Measurements from ENCODE around the gene OSBP2.

Gene OSBP2, protein sequence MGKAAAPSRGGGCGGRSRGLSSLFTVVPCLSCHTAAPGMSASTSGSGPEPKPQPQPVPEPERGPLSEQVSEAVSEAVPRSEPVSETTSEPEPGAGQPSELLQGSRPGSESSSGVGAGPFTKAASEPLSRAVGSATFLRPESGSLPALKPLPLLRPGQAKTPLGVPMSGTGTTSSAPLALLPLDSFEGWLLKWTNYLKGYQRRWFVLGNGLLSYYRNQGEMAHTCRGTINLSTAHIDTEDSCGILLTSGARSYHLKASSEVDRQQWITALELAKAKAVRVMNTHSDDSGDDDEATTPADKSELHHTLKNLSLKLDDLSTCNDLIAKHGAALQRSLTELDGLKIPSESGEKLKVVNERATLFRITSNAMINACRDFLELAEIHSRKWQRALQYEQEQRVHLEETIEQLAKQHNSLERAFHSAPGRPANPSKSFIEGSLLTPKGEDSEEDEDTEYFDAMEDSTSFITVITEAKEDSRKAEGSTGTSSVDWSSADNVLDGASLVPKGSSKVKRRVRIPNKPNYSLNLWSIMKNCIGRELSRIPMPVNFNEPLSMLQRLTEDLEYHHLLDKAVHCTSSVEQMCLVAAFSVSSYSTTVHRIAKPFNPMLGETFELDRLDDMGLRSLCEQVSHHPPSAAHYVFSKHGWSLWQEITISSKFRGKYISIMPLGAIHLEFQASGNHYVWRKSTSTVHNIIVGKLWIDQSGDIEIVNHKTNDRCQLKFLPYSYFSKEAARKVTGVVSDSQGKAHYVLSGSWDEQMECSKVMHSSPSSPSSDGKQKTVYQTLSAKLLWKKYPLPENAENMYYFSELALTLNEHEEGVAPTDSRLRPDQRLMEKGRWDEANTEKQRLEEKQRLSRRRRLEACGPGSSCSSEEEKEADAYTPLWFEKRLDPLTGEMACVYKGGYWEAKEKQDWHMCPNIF

DNA sequence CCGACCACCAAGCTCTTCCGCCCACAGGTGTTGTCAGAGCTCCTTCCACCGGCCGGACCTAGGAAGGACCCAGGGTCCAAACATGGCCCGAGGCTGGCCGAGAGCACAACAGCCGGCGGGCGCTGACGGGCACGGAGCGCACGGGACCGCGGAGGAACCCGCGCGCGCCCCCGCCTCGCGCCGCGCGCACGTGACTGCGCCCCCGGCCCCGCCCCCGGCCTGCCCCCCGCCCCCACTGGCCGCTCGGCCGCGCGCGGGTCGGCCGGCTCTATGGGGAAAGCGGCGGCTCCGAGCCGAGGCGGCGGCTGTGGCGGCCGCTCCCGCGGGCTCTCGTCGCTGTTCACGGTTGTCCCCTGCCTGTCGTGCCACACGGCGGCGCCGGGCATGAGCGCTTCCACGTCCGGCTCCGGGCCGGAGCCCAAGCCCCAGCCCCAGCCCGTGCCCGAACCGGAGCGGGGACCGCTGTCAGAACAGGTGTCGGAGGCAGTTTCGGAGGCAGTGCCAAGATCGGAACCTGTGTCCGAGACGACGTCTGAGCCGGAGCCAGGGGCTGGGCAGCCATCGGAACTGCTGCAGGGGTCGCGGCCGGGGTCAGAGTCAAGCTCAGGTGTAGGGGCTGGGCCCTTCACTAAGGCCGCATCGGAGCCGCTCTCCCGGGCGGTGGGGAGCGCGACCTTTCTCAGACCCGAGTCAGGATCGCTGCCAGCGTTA lies at the start of gene OSBP2:
Gene OSBP2, plus strand, starts transcription at position 235 of the 711 bp plus-strand sequence. Its CDS starts 36 bp downstream, at position 271.
- peak; percentile 68 for DNase-seq (ENCODE audit: low spot score)

DNA sequence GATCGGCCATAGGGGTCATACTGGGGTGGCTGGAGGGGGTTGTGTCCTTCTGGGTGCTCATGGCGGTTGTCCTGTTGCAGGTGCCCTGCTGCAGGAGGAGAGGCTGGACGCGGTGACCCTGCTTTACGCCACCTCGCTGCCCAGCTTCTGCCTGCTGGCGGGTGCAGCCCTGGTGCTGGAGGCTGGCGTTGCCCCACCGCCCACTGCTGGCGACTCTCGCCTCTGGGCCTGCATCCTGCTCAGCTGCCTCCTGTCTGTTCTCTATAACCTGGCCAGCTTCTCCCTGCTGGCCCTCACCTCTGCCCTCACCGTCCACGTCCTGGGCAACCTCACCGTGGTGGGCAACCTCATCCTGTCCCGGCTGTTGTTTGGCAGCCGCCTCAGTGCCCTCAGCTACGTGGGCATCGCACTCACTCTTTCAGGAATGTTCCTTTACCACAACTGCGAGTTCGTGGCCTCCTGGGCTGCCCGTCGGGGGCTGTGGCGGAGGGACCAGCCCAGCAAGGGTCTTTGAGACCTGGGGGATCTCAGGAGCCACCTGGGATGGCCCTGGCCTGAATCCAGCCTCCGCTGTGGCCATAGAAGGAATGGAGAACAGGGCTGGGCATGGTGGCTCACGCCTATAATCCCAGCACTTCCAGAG lies 48.0 kb upstream of the OSBP2 start:
- DNase-seq (ENCODE audit: low spot score): no peak

DNA sequence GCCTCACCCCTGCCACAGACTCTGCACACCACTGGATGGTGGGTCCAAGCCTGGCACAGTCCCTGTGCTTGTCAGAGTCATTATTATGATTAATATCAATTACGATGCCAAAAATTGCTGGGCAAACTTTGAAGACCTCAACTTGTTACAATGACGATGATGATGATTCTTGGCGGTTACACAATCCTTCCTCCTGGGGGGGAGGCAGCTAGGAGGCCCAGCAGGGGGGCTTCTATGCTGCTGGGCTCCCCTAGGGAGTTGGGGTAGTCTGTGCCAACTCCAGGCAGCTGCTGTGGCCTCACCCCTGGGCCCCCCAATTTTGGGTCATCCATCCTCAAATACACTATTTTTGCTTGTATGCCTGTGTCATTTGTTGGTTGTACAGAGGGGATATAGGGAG lies 47.1 kb upstream of the OSBP2 start:
- no peak for DNase-seq (ENCODE audit: low spot score)

DNA sequence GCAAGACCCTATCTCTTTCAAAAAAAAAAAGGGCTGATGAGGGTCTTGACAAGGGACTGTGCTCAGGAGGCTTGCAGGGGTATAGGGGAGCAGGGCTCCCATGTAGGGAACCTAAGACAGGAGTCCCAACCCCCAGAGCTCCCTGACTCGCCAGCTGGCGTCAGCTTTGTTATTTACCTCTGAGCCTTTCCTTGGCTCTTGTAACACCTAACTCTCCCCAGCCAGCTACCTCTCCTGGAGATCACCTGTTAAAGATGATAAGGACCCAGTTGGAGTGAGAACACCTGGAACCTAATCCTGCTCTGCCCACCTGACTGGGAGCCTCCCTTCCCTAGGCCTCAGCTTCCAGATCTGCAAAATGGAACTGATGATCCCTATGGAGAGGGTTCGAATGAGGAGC lies 45.8 kb upstream of the OSBP2 start:
- DNase-seq (ENCODE audit: low spot score): no peak

DNA sequence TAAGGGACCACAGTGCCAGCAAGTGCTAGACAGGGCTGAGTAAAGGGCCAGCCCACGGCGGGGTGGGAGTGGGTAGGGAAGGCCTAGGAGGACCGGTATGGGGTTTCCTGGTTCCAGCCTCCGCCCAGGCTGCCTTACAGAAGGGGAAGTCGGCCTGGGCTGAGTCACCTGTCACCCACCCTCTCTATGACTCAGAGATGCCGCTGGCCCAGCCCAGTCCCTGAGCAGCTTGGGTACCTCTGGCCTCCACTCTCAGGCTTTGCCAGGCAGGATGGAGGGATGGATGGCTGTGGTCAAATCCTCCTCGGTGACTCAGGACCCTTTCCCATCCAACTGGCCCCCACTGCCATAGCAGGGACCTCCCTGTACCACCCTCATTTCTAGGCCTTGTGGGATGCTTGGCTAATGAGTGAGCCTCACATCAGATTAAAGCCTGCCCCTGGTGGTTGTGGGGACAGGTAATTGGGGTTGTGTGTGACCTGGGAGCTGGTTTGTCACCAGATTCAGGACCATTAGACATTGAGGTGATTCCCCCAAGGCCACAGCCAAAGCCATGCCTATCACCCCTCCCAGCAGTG lies 45.2 kb upstream of the OSBP2 start:
- DNase-seq (ENCODE audit: low spot score): no peak

DNA sequence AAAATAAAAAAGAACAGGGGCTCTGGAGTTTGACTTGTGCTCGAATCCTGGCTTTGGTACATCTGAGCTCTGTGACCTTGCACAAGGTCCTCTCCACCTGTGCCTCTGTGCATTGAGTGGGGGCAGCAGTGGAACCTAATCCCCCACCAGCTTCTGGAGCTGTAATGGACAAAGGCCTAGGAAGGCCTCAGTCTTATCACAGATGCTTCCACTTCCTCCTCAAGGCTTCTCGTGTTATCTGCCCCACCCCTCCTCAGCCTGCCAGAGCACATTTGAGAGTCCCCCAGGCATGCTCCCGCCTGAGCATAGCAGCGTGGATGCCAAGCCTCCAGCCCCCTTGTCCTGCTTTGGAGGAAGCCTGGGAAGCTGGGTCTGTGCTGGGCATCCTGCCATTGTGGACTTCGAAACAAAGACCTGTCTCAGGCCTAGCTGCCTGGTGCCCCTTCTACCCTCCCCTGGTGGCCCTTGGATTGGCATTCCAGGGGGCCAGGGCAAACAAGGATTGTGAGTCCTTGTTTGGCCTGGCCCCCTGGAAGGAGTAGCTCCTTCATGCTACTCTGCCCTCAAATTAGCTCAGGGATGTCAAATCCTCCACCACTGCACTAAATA lies 44.1 kb upstream of the OSBP2 start:
- no peak for DNase-seq (ENCODE audit: low spot score)

DNA sequence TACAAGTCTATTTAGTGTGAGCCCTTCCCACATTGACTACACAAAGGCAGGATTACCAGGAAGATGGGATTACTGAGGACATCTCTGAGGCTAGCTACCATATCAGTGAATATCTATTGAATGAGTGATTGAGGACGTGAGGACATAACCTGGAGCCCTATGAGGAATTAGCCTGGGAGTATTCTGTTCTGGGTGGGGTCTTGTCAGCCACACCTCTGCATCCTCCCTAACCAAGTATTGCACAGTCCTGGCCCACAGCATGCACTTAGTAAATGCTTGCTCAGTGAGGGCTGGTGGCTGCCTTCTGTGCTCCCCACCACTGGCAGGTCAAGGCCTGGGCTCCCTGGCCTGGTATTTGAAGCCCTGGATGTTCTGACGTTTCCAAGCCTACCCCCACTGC lies 41.8 kb upstream of the OSBP2 start:
- DNase-seq (ENCODE audit: low spot score): no peak

DNA sequence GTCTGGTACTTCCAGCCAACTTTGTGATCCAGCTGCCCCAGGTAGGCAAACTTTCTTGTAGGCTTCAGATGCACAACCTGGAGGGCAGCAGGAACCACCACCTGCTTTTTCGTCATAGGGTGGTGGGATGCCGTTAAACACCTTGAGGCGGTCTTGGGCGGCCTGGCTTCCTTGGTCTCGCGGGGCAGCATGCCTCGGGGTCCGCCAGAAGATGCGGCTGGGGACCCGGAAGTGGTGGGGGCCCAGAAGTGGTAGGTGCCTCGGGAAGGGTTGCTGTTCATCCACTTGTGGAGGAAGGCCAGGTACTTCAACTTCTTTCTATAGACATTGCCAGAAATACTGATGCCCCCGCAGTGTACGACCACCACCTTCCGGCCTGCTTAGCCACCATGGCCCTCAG lies 40.3 kb upstream of the OSBP2 start:
- DNase-seq (ENCODE audit: low spot score): no peak

DNA sequence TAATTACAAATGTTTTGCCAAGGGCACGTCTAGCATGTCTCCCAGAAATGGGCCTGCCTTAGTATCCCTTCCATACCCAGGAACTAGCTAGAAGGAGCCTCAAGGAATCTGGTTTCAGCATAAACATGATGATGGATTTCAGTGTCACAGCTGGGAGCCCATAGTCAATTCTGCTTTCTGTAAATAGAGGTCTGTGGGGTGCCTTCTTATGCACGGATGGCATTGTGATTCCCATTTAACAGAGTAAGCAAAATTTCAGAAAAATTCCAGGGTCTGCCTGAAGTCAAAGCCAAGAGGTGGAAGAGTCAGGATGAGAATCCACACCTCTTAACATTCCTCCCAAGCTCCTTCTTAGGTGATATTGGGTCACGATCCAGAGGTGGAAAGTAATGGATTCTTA lies 39.1 kb upstream of the OSBP2 start:
- no peak for DNase-seq (ENCODE audit: low spot score)

DNA sequence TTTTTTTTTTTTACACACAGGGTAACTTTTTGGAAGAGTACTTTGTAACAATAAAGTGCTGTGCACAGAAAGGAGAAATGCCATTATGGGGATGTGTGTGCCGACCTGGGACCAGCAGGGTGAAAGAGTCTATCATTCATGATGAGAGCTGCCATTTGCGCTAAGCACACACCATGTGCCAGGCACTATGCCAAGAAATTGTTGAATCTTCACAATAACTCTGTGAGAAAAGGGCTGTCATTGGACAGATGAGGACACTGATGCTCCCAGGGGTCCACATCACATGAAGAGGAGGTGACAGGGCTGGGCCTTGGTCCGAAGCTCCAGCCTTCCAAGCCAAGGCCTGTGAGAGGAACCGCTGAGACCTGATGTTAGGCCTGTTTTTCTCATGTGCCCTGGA lies 32.6 kb upstream of the OSBP2 start:
- DNase-seq (ENCODE audit: low spot score): no peak

DNA sequence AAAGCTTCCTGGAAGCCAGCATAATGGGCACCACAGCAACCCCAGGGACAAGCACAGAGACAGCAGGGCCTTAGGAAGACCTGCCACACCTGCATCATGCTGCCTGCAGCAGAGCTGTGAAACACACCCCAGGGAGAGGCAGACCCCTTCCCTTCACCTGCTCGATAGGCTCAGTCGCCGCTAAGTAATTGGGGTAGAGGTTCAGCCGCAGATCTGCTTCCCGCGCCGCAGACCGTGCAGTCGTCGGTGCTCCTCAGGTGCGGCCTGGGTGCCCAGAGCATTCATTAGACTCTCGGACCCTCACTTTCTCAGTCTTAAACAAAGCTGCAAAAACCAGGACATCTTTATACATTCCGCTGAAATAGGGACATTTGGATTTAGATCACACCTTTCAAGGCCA lies 29.9 kb upstream of the OSBP2 start:
- DNase-seq (ENCODE audit: low spot score): no peak

DNA sequence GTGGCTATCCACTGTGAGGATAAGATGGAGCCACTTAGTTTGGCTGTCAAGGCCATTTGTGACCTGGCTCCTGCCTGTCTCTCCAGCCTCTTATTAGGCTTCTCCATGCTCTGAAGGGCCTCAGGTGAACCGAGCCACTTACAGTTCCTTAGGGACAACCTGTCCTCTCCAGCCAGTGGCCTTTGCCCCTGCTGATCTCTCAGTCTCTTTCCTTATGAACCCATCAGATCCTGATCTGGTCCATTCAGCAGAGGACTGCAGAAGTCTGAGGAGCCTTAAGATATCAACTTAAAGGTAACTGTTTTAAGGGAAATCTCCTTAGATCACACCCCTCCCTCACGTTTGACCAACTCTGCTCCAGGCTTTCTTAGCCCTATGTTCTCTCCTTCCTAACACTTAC lies 29.4 kb upstream of the OSBP2 start:
- DNase-seq (ENCODE audit: low spot score): no peak

DNA sequence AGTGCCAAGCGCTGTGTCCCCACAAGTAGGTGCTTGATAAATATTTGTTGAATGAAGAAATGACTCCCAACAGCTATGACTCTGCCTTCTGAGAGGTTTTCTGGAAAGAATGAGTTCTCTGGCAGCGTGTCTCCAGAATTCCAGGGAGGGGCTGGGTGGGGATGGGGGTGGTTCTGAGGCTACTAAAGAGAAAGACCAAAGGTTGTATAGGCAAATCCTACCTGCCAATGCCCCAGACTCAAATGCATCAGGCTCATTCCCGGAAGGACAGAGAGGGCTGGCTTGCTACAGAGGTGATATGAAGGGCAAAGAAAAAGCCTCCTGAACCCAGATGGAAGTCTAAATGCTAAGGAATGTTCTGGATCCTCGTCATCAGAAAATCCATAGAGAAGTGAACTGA lies 28.9 kb upstream of the OSBP2 start:
- DNase-seq (ENCODE audit: low spot score): no peak

DNA sequence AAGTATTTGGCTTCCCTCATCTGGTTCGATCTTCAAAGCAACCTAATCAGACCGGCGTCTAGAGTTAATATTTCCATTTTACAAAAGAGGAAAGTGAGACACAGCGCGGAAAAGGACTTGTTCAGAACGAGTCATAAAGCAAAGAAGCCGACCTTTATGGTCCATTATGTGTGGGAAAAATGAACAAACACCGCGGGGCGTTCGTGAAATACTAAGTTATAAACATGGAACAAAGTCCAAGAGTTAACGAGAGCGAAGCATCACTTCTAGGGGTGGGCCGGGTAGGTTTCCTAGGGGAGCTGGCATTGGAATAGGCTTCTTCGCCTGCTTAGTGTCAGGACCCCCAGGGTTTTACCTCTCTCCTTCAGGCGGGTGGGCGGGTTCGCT lies 27.6 kb upstream of the OSBP2 start:
- DNase-seq (ENCODE audit: low spot score): no peak

DNA sequence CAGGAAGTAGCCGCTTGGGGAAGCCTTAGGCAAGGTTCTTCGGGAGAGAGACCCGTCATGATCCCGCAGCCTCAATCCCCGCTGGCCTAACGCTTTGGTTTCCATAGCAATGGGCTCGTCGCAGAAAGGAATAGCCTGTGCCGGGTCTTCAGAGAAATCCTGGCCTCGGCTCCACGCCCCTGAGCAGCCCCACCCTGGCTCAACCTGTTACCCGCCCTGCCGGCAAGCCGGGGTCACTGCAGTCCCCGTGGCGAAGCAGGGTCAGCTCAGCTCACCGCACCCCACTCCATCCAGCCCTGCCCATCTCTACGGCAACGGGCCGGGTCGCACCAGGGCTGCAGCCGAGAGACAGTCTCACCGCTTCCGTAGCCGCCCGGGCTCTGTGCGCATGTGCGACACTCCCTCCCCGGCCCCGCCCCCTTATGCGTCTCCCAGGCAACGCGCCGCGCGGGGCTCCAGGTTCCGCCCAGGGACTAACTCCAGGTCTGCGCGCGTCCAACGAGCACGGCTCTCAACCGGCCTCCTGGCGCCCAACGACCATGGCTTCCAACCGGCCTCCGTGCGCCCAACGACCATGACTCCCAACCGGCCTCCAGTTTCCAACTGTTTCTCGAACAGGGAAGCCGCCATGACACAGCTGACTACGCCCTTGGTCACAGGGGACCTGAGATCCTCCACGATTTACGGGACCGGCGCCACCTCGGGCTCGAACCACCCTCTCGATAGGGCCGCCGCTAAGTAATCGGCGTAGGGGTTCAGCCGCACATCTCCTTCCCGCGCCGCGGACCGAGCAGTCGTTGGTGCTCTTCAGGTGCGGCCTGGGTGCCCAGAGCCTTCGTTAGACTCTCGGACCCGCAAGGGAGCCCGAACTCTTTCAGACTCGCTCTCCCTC lies 26.9 kb upstream of the OSBP2 start, which contains the start of gene DUSP18:
Gene DUSP18, minus strand, starts transcription at position 382 of the 892 bp plus-strand sequence. CDS start 3,872 bp downstream, outside the sequence.
- DNase-seq (ENCODE audit: low spot score): peak; percentile 96

DNA sequence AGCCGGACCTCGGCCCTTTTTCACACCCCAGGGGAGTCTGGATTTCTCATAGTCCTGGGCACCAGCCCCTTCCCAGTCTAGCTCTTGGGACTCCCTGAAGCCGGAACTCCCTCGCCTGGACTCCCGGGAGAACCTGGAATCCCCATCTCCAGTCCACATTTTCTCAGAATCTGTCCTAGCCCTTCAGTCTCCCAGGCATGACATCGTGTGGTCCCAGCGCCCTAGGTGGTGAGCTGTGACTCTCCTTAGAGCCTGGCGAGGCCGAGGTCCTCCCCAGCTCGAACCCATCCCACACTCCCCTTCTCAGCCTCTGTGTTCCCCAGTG lies 26.3 kb upstream of the OSBP2 start:
- DNase-seq (ENCODE audit: low spot score): no peak

DNA sequence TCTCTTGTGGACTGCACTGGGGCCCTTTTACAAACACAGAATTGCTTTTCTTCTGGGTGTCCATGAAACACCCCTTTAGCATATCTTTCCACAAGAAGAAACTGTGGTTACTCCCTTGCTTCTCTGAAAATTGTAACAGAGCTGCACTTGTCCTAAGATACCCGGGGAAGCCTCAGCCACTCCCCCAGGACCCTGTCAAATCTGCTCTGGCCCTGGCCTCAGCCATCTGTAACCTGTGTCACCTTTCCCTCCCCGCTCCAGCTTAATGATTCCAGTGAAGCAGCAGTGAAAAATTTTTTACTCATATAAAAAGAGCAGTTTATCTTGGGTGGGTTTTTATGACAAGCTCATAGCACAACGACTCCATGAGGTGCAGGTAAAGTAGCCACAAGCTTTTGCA lies 23.6 kb upstream of the OSBP2 start:
- no peak for DNase-seq (ENCODE audit: low spot score)

DNA sequence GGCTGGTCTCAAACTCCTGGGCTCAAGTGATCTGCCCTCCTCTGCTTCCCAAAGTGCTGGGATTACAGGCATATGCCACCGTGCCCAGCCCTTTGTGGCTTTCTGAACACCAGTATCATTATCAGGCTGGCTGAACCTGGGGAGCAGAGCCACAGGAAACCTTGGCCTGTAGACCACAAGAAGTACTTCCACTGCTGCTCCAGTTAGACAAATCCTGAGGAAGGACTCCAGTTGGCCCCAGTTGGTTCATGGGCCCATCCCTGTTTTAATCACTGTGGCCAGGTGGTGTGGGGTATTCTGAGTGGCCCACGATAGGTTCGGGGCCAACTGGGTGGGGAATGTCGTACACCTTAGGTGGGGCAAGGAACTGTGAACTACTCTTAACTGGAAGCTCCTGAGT lies 21.5 kb upstream of the OSBP2 start:
- DNase-seq (ENCODE audit: low spot score): no peak

DNA sequence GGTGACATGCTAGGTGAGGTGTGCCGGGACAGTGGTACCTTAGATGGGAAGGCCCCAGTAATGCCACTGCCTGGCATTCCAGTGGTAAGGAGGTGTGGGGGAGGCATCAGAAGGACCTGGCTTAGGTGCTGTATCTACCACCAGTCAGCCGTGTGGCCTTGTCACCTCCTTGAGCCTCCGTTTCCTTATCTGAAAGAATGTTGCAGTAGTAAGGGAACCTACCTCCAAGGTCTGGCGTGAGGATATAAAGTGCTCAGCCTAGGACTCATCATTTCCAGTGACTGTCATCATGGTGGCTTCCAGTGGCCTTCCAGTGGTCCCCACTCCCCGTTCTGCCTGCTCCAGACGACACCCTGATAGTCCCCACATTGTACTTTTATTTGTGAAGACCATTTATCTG lies 20.2 kb upstream of the OSBP2 start:
- DNase-seq (ENCODE audit: low spot score): no peak

DNA sequence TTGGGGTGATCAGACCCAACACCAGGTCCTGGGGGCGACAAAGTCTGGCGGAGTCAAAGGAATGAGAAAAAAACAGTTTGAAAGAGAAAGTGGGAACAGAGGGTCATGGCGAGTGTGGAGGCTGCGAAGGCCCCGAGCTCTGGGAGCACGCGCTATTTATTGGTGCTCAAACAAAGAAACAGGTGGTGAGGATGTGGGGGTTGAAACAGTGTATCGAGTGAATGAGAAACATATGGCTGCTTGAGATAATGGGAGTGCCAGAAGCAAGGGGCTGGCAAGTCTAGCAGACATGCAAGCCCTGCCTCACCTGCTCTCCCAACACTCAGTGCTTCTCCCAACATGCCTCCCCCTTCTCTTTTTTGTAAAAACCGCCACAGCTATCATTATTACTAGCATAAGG lies 19.2 kb upstream of the OSBP2 start:
- no peak for DNase-seq (ENCODE audit: low spot score)

All from left forelimb (tissue), 1 donor.